ENCODE results near the gene KRT76.

DNA sequence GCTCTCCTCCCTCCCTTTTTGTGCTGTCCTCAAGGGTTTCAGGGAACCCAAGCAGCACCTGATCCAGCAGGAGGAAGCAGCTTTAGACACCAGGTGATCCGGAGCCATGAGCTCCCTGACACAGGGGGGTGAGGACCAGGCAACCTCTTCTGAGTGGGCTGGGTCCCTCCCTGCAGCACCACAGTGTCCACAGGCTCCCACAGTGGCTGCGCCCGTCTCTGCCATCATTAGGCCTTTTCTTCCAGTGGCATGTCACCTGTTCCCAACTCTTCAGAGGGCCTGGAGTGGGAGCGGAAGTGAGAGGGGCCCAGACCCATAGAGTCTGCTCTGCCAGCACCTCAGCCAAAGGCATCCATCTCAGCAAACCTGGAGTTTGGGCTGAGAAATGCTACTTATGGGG lies 421 bp upstream of the KRT76 start:
- TF ChIP-seq, protein P1, sequence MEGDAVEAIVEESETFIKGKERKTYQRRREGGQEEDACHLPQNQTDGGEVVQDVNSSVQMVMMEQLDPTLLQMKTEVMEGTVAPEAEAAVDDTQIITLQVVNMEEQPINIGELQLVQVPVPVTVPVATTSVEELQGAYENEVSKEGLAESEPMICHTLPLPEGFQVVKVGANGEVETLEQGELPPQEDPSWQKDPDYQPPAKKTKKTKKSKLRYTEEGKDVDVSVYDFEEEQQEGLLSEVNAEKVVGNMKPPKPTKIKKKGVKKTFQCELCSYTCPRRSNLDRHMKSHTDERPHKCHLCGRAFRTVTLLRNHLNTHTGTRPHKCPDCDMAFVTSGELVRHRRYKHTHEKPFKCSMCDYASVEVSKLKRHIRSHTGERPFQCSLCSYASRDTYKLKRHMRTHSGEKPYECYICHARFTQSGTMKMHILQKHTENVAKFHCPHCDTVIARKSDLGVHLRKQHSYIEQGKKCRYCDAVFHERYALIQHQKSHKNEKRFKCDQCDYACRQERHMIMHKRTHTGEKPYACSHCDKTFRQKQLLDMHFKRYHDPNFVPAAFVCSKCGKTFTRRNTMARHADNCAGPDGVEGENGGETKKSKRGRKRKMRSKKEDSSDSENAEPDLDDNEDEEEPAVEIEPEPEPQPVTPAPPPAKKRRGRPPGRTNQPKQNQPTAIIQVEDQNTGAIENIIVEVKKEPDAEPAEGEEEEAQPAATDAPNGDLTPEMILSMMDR (IDR thresholded peaks at IDR 0.05) = no peak
- TF ChIP-seq POLR2A (IDR thresholded peaks at IDR 0.05; ENCODE audit: low read depth) (no peak), POLR2AphosphoS5 (IDR thresholded peaks at IDR 0.05) (no peak), EP300 (IDR thresholded peaks at IDR 0.05) (no peak)

All from esophagus muscularis mucosa (tissue), 4 donors.